22Rv1 (cell line): ENCODE data around the gene SYTL2.

Source experiments
- H3K27ac ChIP-seq: fragments of 450-650 bp; 2 replicates; pipeline ENCODE4 v1.5.1; 2017
- ZFX ChIP-seq: fragments of 450-650 bp; IDR thresholded peaks from 2 replicates; pipeline ENCODE4 v1.6.1; 2017; ENCODE audit warnings: antibody characterized with exemption, borderline replicate concordance
- TF ChIP-seq, protein P1 (sequence below): fragments of 450-650 bp; IDR thresholded peaks from 2 replicates; pipeline ENCODE4 v1.5.1; 2017; ENCODE audit warnings: mild to moderate bottlenecking

Gene SYTL2

DNA sequence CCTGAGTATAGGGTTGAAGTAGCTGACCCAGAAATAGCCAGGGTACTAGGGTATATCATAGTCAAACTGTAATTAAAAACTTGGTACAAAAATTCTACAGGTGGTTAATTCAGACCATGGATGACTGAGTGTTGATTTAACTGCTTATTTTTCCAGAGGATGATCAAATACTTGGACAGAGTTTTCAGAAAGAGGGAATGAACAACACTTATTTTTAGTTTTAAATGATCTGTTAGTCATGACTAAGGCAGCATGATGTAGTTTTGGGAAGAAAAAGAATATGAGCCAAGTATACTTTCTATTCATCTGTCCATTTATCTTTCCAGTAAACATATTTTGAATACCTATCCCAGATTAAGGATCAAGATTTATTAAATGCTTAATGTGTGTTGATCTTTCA lies 105.1 kb downstream of the SYTL2 start:
- no peak for TF ChIP-seq ZFX
- TF ChIP-seq, protein P1, sequence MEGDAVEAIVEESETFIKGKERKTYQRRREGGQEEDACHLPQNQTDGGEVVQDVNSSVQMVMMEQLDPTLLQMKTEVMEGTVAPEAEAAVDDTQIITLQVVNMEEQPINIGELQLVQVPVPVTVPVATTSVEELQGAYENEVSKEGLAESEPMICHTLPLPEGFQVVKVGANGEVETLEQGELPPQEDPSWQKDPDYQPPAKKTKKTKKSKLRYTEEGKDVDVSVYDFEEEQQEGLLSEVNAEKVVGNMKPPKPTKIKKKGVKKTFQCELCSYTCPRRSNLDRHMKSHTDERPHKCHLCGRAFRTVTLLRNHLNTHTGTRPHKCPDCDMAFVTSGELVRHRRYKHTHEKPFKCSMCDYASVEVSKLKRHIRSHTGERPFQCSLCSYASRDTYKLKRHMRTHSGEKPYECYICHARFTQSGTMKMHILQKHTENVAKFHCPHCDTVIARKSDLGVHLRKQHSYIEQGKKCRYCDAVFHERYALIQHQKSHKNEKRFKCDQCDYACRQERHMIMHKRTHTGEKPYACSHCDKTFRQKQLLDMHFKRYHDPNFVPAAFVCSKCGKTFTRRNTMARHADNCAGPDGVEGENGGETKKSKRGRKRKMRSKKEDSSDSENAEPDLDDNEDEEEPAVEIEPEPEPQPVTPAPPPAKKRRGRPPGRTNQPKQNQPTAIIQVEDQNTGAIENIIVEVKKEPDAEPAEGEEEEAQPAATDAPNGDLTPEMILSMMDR: no peak
- H3K27ac ChIP-seq: no peak overlapping the region

DNA sequence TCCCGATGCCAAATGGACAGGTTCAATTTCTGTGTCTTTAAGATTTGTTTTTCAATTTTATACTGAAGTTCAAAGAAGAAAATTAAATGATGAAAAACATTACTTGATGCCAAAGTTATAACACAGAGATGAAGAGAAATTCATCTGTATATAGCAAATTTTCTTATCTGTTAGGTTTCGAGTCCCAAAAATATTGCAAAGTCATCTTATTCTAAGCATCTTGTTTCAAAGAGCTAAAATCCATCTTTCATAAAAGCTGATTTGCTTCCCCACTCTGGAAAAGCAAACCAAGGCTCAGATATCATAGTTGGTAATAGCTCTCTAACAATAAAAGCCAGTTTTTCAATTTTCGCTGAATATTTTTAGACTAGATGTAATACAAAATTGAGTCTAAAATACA lies 106.0 kb downstream of the SYTL2 start:
- no peak for TF ChIP-seq ZFX
- TF ChIP-seq, protein P1: no peak
- H3K27ac ChIP-seq: no peak overlapping the region

DNA sequence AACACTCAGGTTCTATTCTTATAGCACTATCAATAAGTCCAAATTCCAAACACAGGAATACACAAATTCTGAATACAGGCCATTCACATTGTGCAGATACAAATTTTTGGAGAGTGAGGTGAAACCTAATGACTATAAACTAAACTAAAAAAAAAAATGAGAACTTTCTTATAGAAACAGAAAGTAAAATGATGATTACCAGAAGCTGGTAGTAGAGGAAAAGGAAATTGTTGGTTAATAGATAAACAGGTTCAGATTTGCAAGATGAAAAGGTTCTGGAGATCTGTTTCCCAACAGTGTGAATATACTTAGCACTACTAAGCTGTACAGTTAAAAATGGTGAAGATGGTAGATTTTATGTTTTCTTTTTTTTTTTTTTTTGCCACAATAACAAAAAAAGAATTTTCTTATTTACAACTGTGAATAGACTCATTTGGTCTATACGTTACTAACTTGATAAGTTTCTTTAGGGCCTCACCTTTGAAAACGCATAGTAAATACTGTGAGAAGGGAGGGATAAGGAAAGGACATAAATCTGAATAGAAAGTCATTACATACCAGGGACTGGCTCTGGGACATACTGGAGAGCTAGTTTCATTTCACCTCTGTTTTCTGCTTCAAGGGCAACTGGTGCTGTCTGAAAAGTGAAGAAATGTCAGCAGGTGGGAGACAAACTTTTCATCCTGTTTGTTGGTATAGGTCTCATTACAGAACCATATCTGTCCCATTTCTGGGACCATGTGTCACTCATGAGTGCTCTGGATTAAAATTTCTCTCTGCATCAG lies 110.8 kb downstream of the SYTL2 start:
- H3K27ac ChIP-seq: no peak overlapping the region
- TF ChIP-seq, protein P1: no peak
- no peak for TF ChIP-seq ZFX

DNA sequence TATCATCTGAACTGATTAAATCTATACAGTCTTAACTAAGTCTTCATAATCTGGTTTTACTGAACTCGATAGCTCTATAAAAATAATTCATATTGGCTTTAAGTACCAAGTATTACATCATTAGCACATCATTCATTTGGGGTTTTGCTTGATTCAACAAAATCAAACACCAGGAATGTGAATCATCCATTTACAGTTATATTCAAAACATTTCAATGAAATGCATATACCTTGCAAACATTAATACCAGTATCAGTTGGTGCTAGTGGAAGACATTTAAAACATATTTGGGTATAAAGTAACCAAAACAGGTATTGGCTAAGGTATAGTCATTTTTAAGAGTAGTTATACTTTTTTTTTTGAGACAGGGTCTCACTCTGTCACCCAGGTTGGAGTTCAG lies 112.7 kb downstream of the SYTL2 start:
- H3K27ac ChIP-seq: no peak overlapping the region
- TF ChIP-seq ZFX: no peak
- TF ChIP-seq, protein P1: no peak

DNA sequence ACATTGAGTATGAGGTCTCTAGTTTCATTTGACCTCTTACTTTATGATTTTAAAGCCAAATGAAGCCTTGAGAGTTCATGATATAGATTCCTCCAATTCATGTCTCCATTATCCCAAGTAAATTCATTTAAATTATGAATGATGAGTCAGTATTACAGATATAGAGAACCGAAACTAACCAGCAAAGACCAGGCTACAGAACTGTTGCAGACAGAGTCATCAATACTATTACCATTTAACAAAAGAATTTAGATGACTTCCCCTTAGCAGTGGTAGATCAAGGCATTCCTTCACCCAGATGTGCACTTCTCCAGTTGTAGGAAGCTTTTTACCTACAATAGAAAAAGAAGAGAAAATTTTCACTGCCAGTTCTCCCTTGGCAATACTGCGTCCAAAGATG lies 113.2 kb downstream of the SYTL2 start:
- no peak overlapping the region for H3K27ac ChIP-seq
- no peak for TF ChIP-seq ZFX
- TF ChIP-seq, protein P1: no peak

DNA sequence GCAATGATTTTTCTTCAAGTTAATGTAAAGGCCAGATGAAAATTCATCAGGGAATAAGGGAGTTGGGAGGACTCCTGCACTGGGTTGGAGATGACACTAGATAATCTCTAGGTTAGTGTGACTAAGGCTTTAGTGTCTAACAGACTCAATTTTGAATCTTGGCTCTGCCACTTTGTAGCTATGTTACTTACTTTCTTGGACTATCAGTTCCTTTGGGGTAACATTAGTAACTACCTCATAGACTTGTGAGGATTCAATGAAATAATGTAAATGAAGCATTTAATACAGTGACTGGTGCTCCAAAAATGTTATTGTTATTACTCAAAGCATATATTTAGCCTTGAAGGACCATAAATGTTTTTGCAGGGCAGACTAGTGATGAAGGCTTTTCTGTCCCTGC lies 115.4 kb downstream of the SYTL2 start:
- no peak for TF ChIP-seq ZFX
- TF ChIP-seq, protein P1: no peak
- no peak overlapping the region for H3K27ac ChIP-seq

DNA sequence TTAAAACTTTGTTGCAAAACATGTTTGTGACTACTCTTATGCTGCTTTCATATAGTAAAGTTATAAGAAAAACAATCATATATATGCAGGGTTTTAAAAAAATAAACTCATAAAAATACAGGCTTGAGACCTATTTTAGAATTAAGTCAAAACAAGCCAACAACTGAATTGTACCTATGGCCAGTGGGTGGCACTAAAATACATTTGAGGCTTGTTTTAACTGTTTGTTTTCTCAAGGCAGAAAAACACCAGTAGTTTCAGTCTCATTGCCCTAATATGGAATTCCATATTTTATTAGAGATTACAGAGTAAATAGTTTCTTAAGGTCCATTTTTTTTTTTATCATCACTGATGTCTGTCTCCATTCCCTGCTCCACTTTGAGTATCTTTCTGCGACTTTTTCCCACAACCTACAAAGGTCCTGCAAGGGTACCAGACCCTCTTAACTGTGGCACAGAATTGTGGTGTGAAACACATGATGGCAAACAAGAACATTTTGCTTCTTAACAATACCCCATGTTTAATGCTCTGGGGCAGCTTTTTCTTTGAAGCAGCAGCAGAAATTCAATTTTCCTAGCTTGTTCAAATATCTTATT lies 116.5 kb downstream of the SYTL2 start:
- H3K27ac ChIP-seq: no peak overlapping the region
- TF ChIP-seq, protein P1: peak; percentile 69
- no peak for TF ChIP-seq ZFX
